HEK293 (cell line): ENCODE measurements around the gene KIF2C.
A peak's percentile ranks its signal among the peaks of the same experiment; 100 is the strongest.

Experiments
- CTCF ChIA-PET: fragments of 350-600 bp; formaldehyde crosslinking; extraction: SDS; loops from one replicate; lab custom pipeline; 2021; ENCODE audit warnings: antibody characterized with exemption; lab: Yijun Ruan, JAX
- POLR2A ChIA-PET: fragments of 300-600 bp; formaldehyde crosslinking; extraction: SDS; loops from one replicate; lab custom pipeline; 2020; ENCODE audit warnings: antibody characterized with exemption, inconsistent platforms; lab: Yijun Ruan, JAX
- H3K27ac ChIP-seq: fragments of 200-500 bp; sonication (Bioruptor generic); 2 replicates; pipeline ENCODE4 v1.5.1; 2014; ENCODE audit warnings: low read depth, low read length, control low read depth, inconsistent platforms; ENCODE audit errors: extremely low read depth
- H3K36me3 ChIP-seq, 2 experiments: fragments of 200-500 bp in 1 of 2; sonication (Bioruptor generic) in 1 of 2; 1 replicate in 1 of 2; 2 replicates in 1 of 2; pipeline ENCODE4 v1.5.1; 2014 to 2017; ENCODE audit warnings: inconsistent platforms in 2 of 2, low read length in 2 of 2; ENCODE audit not compliant: control insufficient read depth in 2 of 2, insufficient read depth in 1 of 2
- H3K4me1 ChIP-seq: fragments of 200-500 bp; sonication (Bioruptor generic); 2 replicates; pipeline ENCODE4 v1.5.1; 2014; ENCODE audit warnings: mild to moderate bottlenecking, low read length, inconsistent platforms; ENCODE audit not compliant: control insufficient read depth, insufficient read depth
- H3K4me3 ChIP-seq: 2 replicates; pipeline ENCODE4 v1.5.1; 2011; ENCODE audit warnings: low read depth, mild to moderate bottlenecking, control low read depth, low read length, moderate library complexity
- H3K9me3 ChIP-seq: fragments of 200-500 bp; sonication (Bioruptor generic); 2 replicates; pipeline ENCODE4 v1.5.1; 2014; ENCODE audit warnings: low read depth, low read length, inconsistent platforms; ENCODE audit not compliant: control insufficient read depth, insufficient read depth
- HOXA7 ChIP-seq: sonication (generic); formaldehyde crosslinking; IDR thresholded peaks from 2 replicates; pipeline ENCODE4 v1.8.1; 2022; ENCODE audit warnings: missing genetic modification reagents, borderline replicate concordance
- SCRT2 ChIP-seq: fragments of 450-650 bp; formaldehyde crosslinking; IDR thresholded peaks from 2 replicates; pipeline ENCODE4 v1.5.1; 2016; ENCODE audit warnings: missing biosample characterization, missing genetic modification characterization
- ZNF585B ChIP-seq: fragments of 450-650 bp; formaldehyde crosslinking; IDR thresholded peaks from 2 replicates; pipeline ENCODE4 v1.5.1; 2016; ENCODE audit warnings: missing biosample characterization, missing genetic modification characterization
- ZNF623 ChIP-seq: fragments of 450-650 bp; formaldehyde crosslinking; IDR thresholded peaks from 2 replicates; pipeline ENCODE4 v1.5.1; 2016; ENCODE audit warnings: missing biosample characterization, missing genetic modification characterization
- ZNF654 ChIP-seq: fragments of 450-650 bp; formaldehyde crosslinking; IDR thresholded peaks from 2 replicates; pipeline ENCODE4 v1.5.1; 2016; ENCODE audit warnings: low read depth, missing biosample characterization, missing genetic modification characterization
- ZNF747 ChIP-seq: fragments of 450-650 bp; formaldehyde crosslinking; IDR thresholded peaks from 2 replicates; pipeline ENCODE4 v1.5.1; 2016; ENCODE audit warnings: missing biosample characterization, missing genetic modification characterization
- ZSCAN30 ChIP-seq: fragments of 450-650 bp; IDR thresholded peaks from 2 replicates; pipeline ENCODE4 v1.5.1; 2018; ENCODE audit warnings: missing biosample characterization, mild to moderate bottlenecking, missing genetic modification characterization, moderate library complexity
- TF ChIP-seq, protein P1 (sequence below): fragments of 450-650 bp; formaldehyde crosslinking; conservative IDR thresholded peaks from 2 replicates; pipeline ENCODE4 v1.5.1; 2016; ENCODE audit warnings: low read depth, missing biosample characterization, missing genetic modification characterization
- TF ChIP-seq, protein P2 (sequence below): fragments of 450-650 bp; formaldehyde crosslinking; optimal IDR thresholded peaks from 2 replicates; pipeline ENCODE3; 2016; ENCODE audit warnings: missing biosample characterization, mild to moderate bottlenecking, missing genetic modification characterization
- TF ChIP-seq, protein P3 (sequence below): fragments of 450-650 bp; formaldehyde crosslinking; IDR thresholded peaks from 2 replicates; pipeline ENCODE4 v1.5.1; 2017; ENCODE audit warnings: missing biosample characterization, missing genetic modification characterization
- TF ChIP-seq, protein P4 (sequence below): fragments of 450-650 bp; formaldehyde crosslinking; IDR thresholded peaks from 2 replicates; pipeline ENCODE4 v1.5.1; 2016; ENCODE audit warnings: missing biosample characterization, missing genetic modification characterization

KIF2C gene

DNA sequence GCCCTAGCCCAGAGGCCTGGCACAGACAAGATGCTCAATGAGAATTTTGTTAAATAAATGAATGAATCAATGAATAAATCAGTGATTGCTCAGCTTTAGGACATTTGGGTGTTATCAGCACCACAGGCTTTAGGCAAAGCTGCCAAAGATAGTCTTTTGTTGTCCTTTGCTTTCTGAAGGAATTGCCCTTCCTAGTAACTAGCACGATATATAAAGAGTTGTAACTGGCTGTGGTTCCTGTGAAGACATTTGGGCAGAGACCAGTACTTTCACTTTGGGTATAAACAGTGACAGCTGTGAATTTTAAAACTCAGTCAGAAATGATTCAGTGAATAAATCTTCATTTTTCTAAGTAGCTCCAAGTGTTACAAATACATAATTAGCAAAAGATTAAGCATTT lies 22.0 kb upstream of the KIF2C start:
- Histone ChIP-seq H3K4me3 (no peak overlapping the region), H3K36me3 (no peaks in the 10 kb centered on the region), H3K27ac (no peak overlapping the region), H3K4me1 (no peaks in the 10 kb centered on the region), H3K9me3 (no peaks in the 10 kb centered on the region)
- CTCF ChIA-PET: interaction anchor here (1.1 to 9.1 kb wide), 2 partner anchors 10 to 12 kb away, joined by 5 to 87 read pairs; partner anchors contain the start of gene RNU5D-1
- POLR2A ChIA-PET: interaction anchor here (2.1 kb wide), 1 partner anchor 58 kb away, joined by 5 read pairs; the partner anchor contains the start of gene RPS8
- TF ChIP-seq ZNF623 (tag by site-specific recombination) (no peak), ZSCAN30 (tag by site-specific recombination) (no peak), ZNF747 (tag by site-specific recombination) (no peak), HOXA7 (CRISPR knock-in tag) (no peak), ZNF585B (no peak)
- TF ChIP-seq, protein P1, sequence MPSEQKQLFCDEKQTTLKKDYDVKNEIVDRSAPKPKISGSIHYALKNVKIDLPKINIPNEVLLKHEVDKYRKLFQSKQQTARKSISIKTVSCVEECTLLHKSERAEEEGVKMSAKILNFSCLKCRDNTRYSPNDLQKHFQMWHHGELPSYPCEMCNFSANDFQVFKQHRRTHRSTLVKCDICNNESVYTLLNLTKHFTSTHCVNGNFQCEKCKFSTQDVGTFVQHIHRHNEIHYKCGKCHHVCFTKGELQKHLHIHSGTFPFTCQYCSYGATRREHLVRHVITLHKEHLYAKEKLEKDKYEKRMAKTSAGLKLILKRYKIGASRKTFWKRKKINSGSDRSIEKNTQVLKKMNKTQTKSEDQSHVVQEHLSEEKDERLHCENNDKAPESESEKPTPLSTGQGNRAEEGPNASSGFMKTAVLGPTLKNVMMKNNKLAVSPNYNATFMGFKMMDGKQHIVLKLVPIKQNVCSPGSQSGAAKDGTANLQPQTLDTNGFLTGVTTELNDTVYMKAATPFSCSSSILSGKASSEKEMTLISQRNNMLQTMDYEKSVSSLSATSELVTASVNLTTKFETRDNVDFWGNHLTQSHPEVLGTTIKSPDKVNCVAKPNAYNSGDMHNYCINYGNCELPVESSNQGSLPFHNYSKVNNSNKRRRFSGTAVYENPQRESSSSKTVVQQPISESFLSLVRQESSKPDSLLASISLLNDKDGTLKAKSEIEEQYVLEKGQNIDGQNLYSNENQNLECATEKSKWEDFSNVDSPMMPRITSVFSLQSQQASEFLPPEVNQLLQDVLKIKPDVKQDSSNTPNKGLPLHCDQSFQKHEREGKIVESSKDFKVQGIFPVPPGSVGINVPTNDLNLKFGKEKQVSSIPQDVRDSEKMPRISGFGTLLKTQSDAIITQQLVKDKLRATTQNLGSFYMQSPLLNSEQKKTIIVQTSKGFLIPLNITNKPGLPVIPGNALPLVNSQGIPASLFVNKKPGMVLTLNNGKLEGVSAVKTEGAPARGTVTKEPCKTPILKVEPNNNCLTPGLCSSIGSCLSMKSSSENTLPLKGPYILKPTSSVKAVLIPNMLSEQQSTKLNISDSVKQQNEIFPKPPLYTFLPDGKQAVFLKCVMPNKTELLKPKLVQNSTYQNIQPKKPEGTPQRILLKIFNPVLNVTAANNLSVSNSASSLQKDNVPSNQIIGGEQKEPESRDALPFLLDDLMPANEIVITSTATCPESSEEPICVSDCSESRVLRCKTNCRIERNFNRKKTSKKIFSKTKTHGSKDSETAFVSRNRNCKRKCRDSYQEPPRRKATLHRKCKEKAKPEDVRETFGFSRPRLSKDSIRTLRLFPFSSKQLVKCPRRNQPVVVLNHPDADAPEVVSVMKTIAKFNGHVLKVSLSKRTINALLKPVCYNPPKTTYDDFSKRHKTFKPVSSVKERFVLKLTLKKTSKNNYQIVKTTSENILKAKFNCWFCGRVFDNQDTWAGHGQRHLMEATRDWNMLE: no peak
- TF ChIP-seq, protein P2, sequence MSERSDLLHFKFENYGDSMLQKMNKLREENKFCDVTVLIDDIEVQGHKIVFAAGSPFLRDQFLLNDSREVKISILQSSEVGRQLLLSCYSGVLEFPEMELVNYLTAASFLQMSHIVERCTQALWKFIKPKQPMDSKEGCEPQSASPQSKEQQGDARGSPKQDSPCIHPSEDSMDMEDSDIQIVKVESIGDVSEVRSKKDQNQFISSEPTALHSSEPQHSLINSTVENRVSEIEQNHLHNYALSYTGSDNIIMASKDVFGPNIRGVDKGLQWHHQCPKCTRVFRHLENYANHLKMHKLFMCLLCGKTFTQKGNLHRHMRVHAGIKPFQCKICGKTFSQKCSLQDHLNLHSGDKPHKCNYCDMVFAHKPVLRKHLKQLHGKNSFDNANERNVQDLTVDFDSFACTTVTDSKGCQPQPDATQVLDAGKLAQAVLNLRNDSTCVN (tag by site-specific recombination): no peak
- TF ChIP-seq, protein P3, sequence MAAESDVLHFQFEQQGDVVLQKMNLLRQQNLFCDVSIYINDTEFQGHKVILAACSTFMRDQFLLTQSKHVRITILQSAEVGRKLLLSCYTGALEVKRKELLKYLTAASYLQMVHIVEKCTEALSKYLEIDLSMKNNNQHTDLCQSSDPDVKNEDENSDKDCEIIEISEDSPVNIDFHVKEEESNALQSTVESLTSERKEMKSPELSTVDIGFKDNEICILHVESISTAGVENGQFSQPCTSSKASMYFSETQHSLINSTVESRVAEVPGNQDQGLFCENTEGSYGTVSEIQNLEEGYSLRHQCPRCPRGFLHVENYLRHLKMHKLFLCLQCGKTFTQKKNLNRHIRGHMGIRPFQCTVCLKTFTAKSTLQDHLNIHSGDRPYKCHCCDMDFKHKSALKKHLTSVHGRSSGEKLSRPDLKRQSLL (tag by site-specific recombination): no peak
- TF ChIP-seq, all 188 proteins: peak for 0

DNA sequence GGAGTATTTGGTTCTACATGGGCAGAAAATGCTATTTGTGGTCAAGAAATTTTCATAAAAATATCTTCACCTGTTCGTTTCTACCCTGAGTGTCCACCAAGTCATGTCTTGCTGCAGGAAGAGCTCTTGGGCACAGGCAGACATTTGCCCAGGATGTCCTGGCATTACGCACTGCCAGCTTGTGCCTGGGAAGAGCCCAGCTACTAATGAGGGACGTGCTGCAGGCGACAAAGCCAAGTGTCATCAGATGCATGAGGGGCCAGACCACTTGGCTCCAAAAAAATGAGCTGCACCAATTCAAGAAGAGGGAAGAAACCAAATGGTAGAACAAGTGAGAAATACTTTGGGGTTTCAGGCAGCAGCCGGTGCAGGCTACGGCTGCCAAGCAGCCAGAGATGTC lies 21.5 kb upstream of the KIF2C start:
- no peak for TF ChIP-seq SCRT2 (tag by site-specific recombination)
- ChIA-PET CTCF (interaction anchor here (1.1 to 9.1 kb wide), 2 partner anchors 11 to 12 kb away, joined by 5 to 87 read pairs; partner anchors contain the start of gene RNU5D-1), POLR2A (interaction anchor here (2.1 kb wide), 1 partner anchor 57 kb away, joined by 5 read pairs; the partner anchor contains the start of gene RPS8)
- H3K36me3 ChIP-seq: no peaks in the 10 kb centered on the region
- no peak overlapping the region for H3K27ac ChIP-seq
- H3K4me1 ChIP-seq: no peaks in the 10 kb centered on the region
- H3K4me3 ChIP-seq: no peak overlapping the region
- H3K9me3 ChIP-seq: no peaks in the 10 kb centered on the region

DNA sequence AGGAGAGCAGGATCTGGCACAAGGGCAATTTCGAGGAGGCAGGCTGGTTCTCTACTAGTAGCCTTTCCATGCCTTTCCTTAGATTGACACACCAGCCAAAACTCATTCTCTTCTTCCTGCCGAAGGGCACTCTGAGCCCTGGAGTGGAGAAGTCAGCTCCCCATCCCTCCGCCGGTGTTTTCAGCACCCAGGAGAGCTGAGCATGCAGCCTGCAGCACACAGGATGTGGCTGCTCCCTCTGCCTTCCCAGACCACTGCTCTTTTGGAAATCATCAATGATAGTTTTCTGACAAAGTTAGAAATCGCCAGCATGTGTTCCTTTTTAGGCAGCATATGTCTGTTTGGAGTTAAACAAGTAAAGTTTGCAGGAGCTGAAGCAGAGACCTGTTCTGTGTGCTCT lies 20.3 kb upstream of the KIF2C start:
- Histone ChIP-seq H3K27ac (no peak overlapping the region), H3K36me3 (no peaks in the 10 kb centered on the region), H3K4me3 (no peak overlapping the region), H3K4me1 (no peaks in the 10 kb centered on the region), H3K9me3 (no peaks in the 10 kb centered on the region)
- POLR2A ChIA-PET: interaction anchor here (0.6 to 2.1 kb wide), 3 partner anchors 16 to 69 kb away, joined by 3 to 18 read pairs (median 5); partner anchors contain the start of genes BEST4 and RPS8
- TF ChIP-seq, protein P4, sequence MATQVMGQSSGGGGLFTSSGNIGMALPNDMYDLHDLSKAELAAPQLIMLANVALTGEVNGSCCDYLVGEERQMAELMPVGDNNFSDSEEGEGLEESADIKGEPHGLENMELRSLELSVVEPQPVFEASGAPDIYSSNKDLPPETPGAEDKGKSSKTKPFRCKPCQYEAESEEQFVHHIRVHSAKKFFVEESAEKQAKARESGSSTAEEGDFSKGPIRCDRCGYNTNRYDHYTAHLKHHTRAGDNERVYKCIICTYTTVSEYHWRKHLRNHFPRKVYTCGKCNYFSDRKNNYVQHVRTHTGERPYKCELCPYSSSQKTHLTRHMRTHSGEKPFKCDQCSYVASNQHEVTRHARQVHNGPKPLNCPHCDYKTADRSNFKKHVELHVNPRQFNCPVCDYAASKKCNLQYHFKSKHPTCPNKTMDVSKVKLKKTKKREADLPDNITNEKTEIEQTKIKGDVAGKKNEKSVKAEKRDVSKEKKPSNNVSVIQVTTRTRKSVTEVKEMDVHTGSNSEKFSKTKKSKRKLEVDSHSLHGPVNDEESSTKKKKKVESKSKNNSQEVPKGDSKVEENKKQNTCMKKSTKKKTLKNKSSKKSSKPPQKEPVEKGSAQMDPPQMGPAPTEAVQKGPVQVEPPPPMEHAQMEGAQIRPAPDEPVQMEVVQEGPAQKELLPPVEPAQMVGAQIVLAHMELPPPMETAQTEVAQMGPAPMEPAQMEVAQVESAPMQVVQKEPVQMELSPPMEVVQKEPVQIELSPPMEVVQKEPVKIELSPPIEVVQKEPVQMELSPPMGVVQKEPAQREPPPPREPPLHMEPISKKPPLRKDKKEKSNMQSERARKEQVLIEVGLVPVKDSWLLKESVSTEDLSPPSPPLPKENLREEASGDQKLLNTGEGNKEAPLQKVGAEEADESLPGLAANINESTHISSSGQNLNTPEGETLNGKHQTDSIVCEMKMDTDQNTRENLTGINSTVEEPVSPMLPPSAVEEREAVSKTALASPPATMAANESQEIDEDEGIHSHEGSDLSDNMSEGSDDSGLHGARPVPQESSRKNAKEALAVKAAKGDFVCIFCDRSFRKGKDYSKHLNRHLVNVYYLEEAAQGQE (tag by site-specific recombination): peak; percentile 43
- no peak for TF ChIP-seq ZNF654
- CTCF ChIA-PET: interaction anchor here (0.7 to 9.1 kb wide), 3 partner anchors 10 to 13 kb away, joined by 3 to 87 read pairs (median 4); partner anchors contain the start of gene RNU5D-1
